ENCODE measurements around the gene TAF6L. TPM values are rescaled to one million over a fixed set of nuclear protein-coding genes. Genes with fewer than 3 reads are reported as not detected.
"Not testable (repeated sequence)": the region's sequence is repeated elsewhere in the genome, so short reads cannot be mapped to it uniquely, and the experiment has no call there.

The TAF6L gene
- total RNA-seq, 1 donor from 2014 or later, result 18.8 TPM

GRCh38 chr11:62810748-62811147, 39.6 kb downstream of the TAF6L start:
- TF ChIP-seq, protein P1, sequence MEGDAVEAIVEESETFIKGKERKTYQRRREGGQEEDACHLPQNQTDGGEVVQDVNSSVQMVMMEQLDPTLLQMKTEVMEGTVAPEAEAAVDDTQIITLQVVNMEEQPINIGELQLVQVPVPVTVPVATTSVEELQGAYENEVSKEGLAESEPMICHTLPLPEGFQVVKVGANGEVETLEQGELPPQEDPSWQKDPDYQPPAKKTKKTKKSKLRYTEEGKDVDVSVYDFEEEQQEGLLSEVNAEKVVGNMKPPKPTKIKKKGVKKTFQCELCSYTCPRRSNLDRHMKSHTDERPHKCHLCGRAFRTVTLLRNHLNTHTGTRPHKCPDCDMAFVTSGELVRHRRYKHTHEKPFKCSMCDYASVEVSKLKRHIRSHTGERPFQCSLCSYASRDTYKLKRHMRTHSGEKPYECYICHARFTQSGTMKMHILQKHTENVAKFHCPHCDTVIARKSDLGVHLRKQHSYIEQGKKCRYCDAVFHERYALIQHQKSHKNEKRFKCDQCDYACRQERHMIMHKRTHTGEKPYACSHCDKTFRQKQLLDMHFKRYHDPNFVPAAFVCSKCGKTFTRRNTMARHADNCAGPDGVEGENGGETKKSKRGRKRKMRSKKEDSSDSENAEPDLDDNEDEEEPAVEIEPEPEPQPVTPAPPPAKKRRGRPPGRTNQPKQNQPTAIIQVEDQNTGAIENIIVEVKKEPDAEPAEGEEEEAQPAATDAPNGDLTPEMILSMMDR (IDR thresholded peaks at IDR 0.05), result no peak
- H3K9me3 Mint-ChIP-seq (ENCODE audit: low read depth), result no peaks in the 10 kb centered on the region
- peaks cover 6% of the 10 kb centered on the region for H3K36me3 Mint-ChIP-seq (ENCODE audit: low read depth)
- no peak for DNase-seq (ENCODE audit: low spot score)
- no peaks in the 10 kb centered on the region for H3K27me3 Mint-ChIP-seq (ENCODE audit: low read depth)
- H3K4me1 Mint-ChIP-seq (ENCODE audit: low read depth), result peaks cover 21% of the 10 kb centered on the region
- peak overlapping the region; percentile 39 for H3K27ac Mint-ChIP-seq (ENCODE audit: unreplicated experiment)
- H3K4me3 Mint-ChIP-seq (ENCODE audit: unreplicated experiment), result no peak overlapping the region

DNA sequence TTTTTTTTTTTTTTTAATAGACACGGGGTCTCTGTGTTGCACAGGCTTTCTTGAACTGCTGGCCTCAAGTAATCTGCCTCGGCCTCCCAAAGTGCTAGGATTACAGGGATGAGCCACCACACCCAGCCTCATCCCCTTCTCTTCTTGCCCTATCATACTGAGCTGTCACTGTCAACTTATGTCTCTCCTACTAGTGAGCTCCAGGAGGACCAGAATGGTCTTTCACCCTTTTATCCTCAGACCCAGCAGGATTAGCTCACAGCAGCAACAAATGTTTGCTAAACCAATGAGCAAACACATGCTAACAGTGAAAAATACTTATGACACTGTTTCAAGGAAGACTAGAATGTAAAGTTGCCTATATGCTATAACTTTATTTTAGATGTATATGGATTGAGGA, 40.5 kb downstream of the TAF6L start:
- Mint-ChIP-seq H3K9me3 (ENCODE audit: low read depth) (no peaks in the 10 kb centered on the region), H3K4me1 (ENCODE audit: low read depth) (peaks cover 13% of the 10 kb centered on the region), H3K27me3 (ENCODE audit: low read depth) (no peaks in the 10 kb centered on the region), H3K36me3 (ENCODE audit: low read depth) (peaks cover 8% of the 10 kb centered on the region), H3K4me3 (ENCODE audit: unreplicated experiment) (no peak overlapping the region), H3K27ac (ENCODE audit: unreplicated experiment) (no peak overlapping the region)
- DNase-seq (ENCODE audit: low spot score), result no peak
- TF ChIP-seq, protein P1 (IDR thresholded peaks at IDR 0.05), result no peak

DNA sequence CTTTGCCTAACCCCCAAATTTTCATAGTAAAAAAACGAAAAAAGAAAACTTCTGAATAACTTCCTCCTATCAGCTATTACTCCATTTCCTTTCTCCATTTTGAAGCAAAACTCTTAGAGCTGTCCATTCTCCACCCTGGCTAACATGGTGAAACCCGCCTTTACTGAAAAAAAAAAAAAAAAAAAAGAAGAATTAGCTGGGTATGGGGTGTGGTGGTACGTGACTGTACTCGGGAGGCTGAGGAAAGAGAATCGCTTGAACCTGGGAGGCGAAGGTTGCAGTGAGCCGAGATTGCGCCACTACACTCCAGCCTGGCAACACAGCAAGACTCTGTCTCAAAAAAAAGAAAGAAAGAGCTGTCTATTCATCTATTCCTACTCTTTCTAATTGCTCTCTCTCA, 45.4 kb downstream of the TAF6L start:
- no peaks in the 10 kb centered on the region for H3K27me3 Mint-ChIP-seq (ENCODE audit: low read depth)
- H3K4me3 Mint-ChIP-seq (ENCODE audit: unreplicated experiment), result no peak overlapping the region
- no peak for DNase-seq (ENCODE audit: low spot score)
- no peak overlapping the region for H3K27ac Mint-ChIP-seq (ENCODE audit: unreplicated experiment)
- TF ChIP-seq, protein P1 (IDR thresholded peaks at IDR 0.05), result no peak
- no peaks in the 10 kb centered on the region for H3K4me1 Mint-ChIP-seq (ENCODE audit: low read depth)
- peaks cover 20% of the 10 kb centered on the region for H3K36me3 Mint-ChIP-seq (ENCODE audit: low read depth)
- no peaks in the 10 kb centered on the region for H3K9me3 Mint-ChIP-seq (ENCODE audit: low read depth)

DNA sequence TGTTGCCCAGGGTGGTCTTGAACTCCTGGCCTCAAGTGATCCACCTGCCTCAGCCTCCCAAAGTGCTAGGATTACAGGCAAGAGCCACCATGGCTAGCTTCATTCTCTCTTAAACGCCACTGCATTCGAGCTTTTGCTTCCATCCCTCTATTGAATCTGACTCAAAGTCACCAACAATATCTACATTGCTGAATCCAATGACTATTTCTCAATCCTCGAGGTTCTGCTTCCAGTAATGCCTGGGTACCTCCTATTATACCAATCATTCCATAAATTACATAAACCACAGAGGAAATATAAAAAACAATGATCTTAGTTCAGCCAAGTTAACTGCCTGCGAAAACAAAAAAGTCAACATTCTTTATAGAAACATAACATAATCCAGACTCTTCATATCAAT, 45.9 kb downstream of the TAF6L start:
- H3K27ac Mint-ChIP-seq (ENCODE audit: unreplicated experiment), result no peak overlapping the region
- no peak for DNase-seq (ENCODE audit: low spot score)
- H3K27me3 Mint-ChIP-seq (ENCODE audit: low read depth), result no peaks in the 10 kb centered on the region
- TF ChIP-seq, protein P1 (IDR thresholded peaks at IDR 0.05), result no peak
- no peaks in the 10 kb centered on the region for H3K9me3 Mint-ChIP-seq (ENCODE audit: low read depth)
- peaks cover 20% of the 10 kb centered on the region for H3K36me3 Mint-ChIP-seq (ENCODE audit: low read depth)
- no peaks in the 10 kb centered on the region for H3K4me1 Mint-ChIP-seq (ENCODE audit: low read depth)
- H3K4me3 Mint-ChIP-seq (ENCODE audit: unreplicated experiment), result no peak overlapping the region

- Mint-ChIP-seq H3K27me3 (ENCODE audit: low read depth) (no peaks in the 10 kb centered on the region), H3K27ac (ENCODE audit: unreplicated experiment) (no peak overlapping the region), H3K4me3 (ENCODE audit: unreplicated experiment) (no peak overlapping the region), H3K4me1 (ENCODE audit: low read depth) (no peaks in the 10 kb centered on the region), H3K9me3 (ENCODE audit: low read depth) (no peaks in the 10 kb centered on the region), H3K36me3 (ENCODE audit: low read depth) (peaks cover 44% of the 10 kb centered on the region)
- TF ChIP-seq, protein P1 (IDR thresholded peaks at IDR 0.05), result no peak
- no peak for DNase-seq (ENCODE audit: low spot score)
Observed at GRCh38 chr11:62823677-62824076, 52.5 kb downstream of the TAF6L start.

DNA sequence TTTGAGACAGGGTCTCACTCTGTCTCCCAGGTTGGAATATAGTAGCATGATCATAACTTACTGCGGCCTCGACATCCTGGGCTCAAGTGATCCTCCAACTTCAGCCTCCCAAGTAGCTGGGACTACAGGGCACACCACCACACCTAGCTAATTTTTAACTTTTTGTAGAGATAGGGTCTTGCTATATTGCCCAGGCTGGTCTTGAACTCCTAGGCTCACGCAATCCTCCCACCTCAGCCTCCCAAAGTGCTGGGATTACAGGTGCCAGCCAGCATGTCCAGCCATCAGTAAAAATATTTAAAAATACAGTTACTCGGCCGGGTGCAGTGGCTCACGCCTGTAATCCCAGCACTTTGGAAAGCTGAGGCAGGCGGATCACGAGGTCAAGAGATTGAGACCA, 56.9 kb downstream of the TAF6L start:
- not testable (repeated sequence) for DNase-seq (ENCODE audit: low spot score); H3K27me3 Mint-ChIP-seq (ENCODE audit: low read depth); H3K4me3 Mint-ChIP-seq (ENCODE audit: unreplicated experiment); H3K27ac Mint-ChIP-seq (ENCODE audit: unreplicated experiment); H3K9me3 Mint-ChIP-seq (ENCODE audit: low read depth)
- H3K4me1 Mint-ChIP-seq (ENCODE audit: low read depth), result peaks cover 21% of the 10 kb centered on the region
- peaks cover 30% of the 10 kb centered on the region for H3K36me3 Mint-ChIP-seq (ENCODE audit: low read depth)
